Small intestine (tissue), 7 donors: Measurements from ENCODE around the gene LENG8. TPM values are rescaled to one million over a fixed set of nuclear protein-coding genes. Genes with fewer than 3 reads are reported as not detected.

Experiments used
- DNase-seq, 2 donors: peaks; one replicate each; pipeline versions ENCODE4 v3.0.0 to v3.0.0-alpha.2; 2013
- FAIRE-seq: peaks from 2 replicates; lab custom pipeline; 2012; peaks lifted over from hg19 to GRCh38; lab: Jason Lieb, UNC
- H3K27ac ChIP-seq, 3 donors: one replicate each; pipeline ENCODE4 v1.5.1; 2013; ENCODE audit warnings: low read length in 2 of 3, mild to moderate bottlenecking in 2 of 3, control low read depth in 1 of 3, inconsistent platforms in 1 of 3, low read depth in 1 of 3, moderate library complexity in 1 of 3
- H3K27me3 ChIP-seq, 3 donors: one replicate each; pipeline ENCODE4 v1.6.1; 2013; ENCODE audit warnings: low read length in 3 of 3, inconsistent platforms in 1 of 3; ENCODE audit not compliant: control insufficient read depth in 3 of 3, insufficient read depth in 3 of 3
- H3K36me3 ChIP-seq, 3 donors: one replicate each; pipeline ENCODE4 v1.6.1; 2013; ENCODE audit warnings: low read length in 3 of 3, inconsistent platforms in 1 of 3, low read depth in 1 of 3, mild to moderate bottlenecking in 1 of 3, moderate library complexity in 1 of 3; ENCODE audit not compliant: control insufficient read depth in 3 of 3, insufficient read depth in 2 of 3
- H3K4me1 ChIP-seq, 3 donors: one replicate each; pipeline ENCODE4 v1.6.1; 2013; ENCODE audit warnings: low read length in 2 of 3, inconsistent platforms in 1 of 3, low read depth in 1 of 3, mild to moderate bottlenecking in 1 of 3, moderate library complexity in 1 of 3; ENCODE audit not compliant: control insufficient read depth in 3 of 3, insufficient read depth in 2 of 3
- H3K4me3 ChIP-seq, 3 donors: one replicate each; pipeline ENCODE4 v1.5.1; 2013; ENCODE audit warnings: low read length in 3 of 3, control low read depth in 1 of 3, inconsistent platforms in 1 of 3, low read depth in 1 of 3, mild to moderate bottlenecking in 1 of 3, moderate library complexity in 1 of 3
- H3K9me3 ChIP-seq, 2 donors: one replicate each; pipeline ENCODE4 v1.6.1; 2013; ENCODE audit warnings: low read depth in 1 of 2, low read length in 1 of 2; ENCODE audit not compliant: control insufficient read depth in 2 of 2, insufficient read depth in 1 of 2
- WGBS, 3 donors: extraction: QIAGEN DNeasy Blood & Tissue Kit; methylation state at CpG; one replicate each; pipeline ENCODE4 v1.1.7; 2013; 5-methylcytosine and 5-hydroxymethylcytosine counted together
- polyA plus RNA-seq, 4 donors: library from polyadenylated mRNA; stranded (reverse) in 3 of 4; unstranded in 1 of 4; fragments of 200-250 nt in 3 of 4; fragments of 120-200 nt in 1 of 4; gene quantifications; one replicate each; pipeline versions ENCODE4 v1.2.1 to v1.2.3, GENCODE V29; 2013
- donor health status: healthy with polysubstance abuse.
- donor health status: control.
- donor health status: control.
- donor health status: Bipolar disorder and iron deficiency.
- donor health status: healthy.

Gene LENG8
- polyA plus RNA-seq, 4 donors = 51.6 to 214 (median 87.2) TPM

DNA sequence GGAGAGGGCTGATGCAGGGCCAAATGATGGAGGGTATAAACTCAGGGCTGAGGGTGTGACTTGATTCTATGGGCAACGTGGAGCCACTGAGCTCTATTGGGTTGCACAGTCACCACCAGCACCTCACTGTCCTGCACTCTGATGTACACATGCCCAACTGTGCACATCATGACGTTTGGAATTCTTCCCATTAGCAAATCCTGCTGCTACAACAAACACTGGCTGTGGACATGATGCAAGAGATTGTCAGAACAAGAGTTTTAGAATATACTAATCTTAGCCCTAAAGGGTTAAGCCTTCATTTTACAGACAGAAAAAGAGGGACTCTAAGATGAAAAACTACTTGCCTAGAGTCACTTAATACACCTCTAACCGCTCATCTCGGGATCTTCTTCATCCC is 36.1 kb upstream of the LENG8 start:
- H3K27ac ChIP-seq = no peak overlapping the region
- H3K36me3 ChIP-seq = no peaks in the 10 kb centered on the region
- H3K4me3 ChIP-seq = no peak overlapping the region
- H3K4me1 ChIP-seq = peaks cover 0 to 4% (median 0%) of the 10 kb centered on the region in 3 donors
- WGBS, 3 donors = 61 to 70% (median 64%) methylated on average over 4 of the region's 4 CpGs
- FAIRE-seq = no peak
- H3K9me3 ChIP-seq = no peaks in the 10 kb centered on the region
- H3K27me3 ChIP-seq = peaks cover 2 to 29% (median 24%) of the 10 kb centered on the region in 3 donors
- DNase-seq = no peak

DNA sequence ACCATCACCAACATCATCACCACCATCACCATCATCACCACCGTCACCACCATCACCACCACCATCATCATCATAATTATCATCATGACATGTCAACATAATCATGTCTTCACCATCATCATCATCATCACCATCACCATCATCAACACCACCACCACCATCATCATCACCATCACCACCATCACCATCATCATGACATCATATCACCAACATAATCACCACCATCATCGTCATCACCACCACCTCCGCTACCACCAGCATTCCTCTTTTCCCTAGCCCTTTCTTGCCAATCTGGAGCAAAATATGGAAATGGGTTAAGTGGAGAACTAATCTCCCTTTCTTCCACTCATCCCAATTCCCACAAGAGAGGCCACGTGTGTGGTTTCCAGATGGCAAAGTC is 34.8 kb upstream of the LENG8 start:
- Histone ChIP-seq H3K27ac (no peak overlapping the region), H3K4me3 (no peak overlapping the region), H3K9me3 (no peaks in the 10 kb centered on the region), H3K36me3 (no peaks in the 10 kb centered on the region), H3K27me3 (peaks cover 2 to 33% (median 24%) of the 10 kb centered on the region in 3 donors), H3K4me1 (peaks cover 0 to 8% (median 0%) of the 10 kb centered on the region in 3 donors)
- FAIRE-seq = no peak
- 89 to 92% (median 92%) methylated on average over 4 of the region's 4 CpGs for WGBS, 3 donors
- no peak for DNase-seq

DNA sequence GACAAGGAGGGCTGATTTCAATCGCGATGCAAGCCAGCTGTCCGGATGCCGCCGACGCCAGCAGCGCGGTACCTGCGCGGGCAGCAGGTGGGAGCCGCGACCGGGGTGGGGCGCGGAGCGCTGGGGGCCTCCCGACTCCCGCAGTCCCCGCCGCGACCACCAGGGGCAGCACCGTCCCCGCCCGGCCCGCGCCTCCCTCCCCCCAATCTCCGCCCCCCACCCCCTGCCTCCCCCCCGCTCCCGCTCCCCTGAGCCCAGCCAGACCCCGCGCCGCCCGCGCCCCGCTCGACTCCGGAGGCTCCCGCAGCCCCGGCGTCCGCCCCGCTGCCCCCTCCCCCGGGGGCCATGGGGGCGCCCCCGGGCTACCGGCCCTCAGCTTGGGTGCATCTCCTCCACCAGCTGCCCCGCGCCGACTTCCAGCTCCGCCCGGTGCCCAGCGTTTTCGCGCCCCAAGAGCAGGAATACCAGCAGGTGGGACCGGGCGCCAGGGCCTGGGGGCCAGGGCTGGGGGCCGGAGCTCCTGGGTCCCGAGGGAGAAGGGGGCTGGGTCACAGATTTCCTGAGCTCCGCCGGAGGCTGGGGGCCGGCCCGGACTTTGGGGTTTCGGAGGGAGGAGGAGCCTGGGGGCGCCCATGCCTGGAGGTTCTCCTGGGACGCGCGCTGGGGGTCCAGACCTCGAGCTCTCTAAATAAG is 33.6 kb upstream of the LENG8 start, which contains the start of gene TTYH1:
Gene TTYH1 (plus strand): TSS at position 257 of the 693 bp plus-strand sequence. CDS start 89 bp downstream, at position 346.
- H3K36me3 ChIP-seq = no peaks in the 10 kb centered on the region
- FAIRE-seq (no peak), DNase-seq (no peak)
- 3 to 10% (median 5%) methylated on average over 43 to 68 of the region's 68 CpGs for WGBS, 3 donors
- H3K4me1 ChIP-seq = peaks cover 0 to 15% (median 0%) of the 10 kb centered on the region in 3 donors
- no peaks in the 10 kb centered on the region for H3K9me3 ChIP-seq
- H3K4me3 ChIP-seq = peak within 1 kb of the TSS in 1 of 3 donors; percentile 32
- no peak within 1 kb of the TSS for H3K27ac ChIP-seq
- H3K27me3 ChIP-seq = peaks cover 2 to 34% (median 24%) of the 10 kb centered on the region in 3 donors

DNA sequence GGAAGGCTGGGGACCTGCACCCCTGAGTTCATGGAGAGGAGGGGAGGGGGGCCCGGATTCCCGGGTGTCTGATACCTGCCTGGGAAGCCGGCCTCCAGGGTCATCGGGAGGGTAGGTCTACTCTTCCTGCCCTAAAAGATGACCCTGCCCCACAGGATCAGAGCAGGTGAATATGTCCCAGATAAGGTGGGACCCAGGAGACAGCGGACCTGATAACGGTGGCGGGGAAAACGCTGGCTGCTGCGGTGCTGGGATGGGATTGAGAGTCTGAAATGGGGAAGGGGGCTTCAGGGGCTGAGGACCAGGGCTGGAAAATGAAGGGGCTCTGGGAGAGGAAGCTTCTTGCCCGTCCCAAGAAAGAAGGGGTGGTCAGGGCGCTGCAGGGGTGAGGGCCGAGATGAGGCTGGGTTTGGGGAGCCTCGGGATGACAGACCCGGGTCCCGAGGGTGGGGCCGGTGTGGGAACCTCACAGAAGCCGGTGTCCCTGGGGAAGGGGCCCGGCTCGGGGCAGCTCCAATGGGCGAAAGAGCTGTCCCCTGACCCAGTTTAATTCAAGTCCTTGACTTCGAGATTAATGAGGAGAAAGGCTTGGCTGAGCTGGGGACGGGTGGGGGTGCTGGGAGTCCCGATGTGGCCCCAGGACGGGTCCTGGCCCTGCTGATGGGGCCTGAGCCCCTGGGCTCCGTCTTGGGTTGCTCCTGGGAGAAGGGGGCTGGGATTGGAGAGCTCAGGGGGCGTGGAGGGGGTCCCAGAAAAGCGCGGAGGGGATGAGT is 32.9 kb upstream of the LENG8 start:
- Histone ChIP-seq H3K27ac (no peak overlapping the region), H3K27me3 (peaks cover 2 to 38% (median 26%) of the 10 kb centered on the region in 3 donors), H3K4me3 (peak overlapping the region in 1 of 3 donors; percentile 32), H3K36me3 (no peaks in the 10 kb centered on the region), H3K9me3 (no peaks in the 10 kb centered on the region), H3K4me1 (peaks cover 0 to 19% (median 0%) of the 10 kb centered on the region in 3 donors)
- DNase-seq (no peak), FAIRE-seq (no peak)
- 5 to 6% (median 5%) methylated on average over 22 to 28 of the region's 28 CpGs for WGBS, 3 donors

DNA sequence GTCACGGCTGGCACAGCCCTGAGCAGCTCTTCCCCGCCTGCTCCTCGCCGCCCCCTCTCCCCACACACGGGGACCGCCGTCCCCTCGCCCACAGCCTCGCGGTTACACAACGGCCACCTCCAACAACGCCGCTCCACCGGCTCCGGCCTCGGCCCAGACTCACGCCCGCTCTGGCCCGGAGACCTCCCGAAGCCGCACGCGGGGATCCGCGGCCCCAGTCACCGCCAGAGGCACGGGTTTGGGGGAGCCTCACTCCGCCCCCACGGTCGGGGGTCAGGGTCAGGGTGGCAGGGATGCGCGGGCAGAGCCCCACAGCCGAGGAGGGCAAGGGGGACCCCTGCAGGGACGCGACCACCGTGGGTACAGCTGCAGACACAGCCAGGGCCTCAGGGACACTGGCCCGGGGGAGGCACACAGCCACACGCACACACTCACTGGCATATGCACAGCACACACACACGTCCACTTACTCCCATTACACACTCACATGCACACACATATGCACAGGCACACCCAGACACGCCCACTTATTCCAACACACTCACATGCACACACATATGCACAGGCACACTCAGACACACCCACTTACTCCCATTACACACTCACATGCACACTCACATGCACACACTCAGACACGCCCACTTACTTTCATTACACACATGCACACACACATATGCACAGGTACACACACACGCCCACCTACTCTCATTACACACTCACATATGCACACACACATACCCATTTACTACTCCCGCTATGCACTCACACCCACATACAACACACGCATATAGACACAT is 32.1 kb upstream of the LENG8 start:
- 36 to 46% (median 43%) methylated on average over 33 to 44 of the region's 44 CpGs for WGBS, 3 donors
- H3K27me3 ChIP-seq = peaks cover 2 to 38% (median 26%) of the 10 kb centered on the region in 3 donors
- no peak overlapping the region for H3K27ac ChIP-seq
- no peaks in the 10 kb centered on the region for H3K36me3 ChIP-seq
- H3K4me1 ChIP-seq = peaks cover 0 to 19% (median 0%) of the 10 kb centered on the region in 3 donors
- peak overlapping the region in 1 of 3 donors; percentile 32 for H3K4me3 ChIP-seq
- DNase-seq = no peak
- FAIRE-seq = no peak
- H3K9me3 ChIP-seq = no peaks in the 10 kb centered on the region

DNA sequence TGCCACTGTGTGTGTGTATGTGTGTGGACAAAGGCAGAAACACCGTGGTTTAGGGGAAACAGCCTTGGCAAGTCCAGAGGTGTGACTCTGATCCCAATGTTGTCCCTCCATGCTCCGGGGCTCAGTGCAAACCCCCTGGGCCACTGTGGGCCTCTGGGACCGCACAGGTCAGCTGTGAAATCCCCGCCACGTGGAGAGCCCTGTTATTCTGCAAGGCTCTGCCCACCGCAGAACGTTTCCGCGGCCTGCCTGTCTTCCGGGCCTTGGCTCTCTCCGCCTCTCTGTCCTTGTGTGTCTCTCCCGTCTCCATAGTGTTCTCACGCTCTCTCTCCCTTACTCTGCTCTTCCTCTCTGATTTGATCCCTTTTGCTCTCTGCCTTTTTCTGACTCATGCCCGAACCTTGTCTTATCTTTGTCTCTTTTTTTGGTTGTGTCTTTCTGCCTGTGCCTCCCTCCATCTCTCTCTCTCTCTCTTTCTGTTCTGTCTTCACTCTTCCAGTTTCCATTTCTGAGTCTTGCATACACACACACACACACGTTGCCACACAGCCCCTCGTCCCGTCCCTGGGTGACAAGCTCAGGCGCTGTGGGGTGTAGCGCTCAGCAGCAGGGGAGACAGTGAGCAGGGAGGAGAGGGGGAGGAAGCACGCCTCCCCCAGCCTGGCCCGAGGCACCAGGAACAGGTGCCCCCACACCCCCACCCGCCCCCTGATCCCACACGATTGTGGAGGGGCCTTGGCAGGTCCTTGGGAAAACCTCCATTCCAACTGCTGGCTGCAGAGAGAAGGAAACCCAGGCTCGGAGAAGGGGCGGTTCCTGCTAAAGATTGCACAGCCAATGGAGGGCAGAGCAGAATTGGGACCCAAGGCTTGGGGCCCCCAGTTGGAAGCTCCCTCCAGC is 30.7 kb upstream of the LENG8 start:
- 23 to 29% (median 24%) methylated on average over 25 of the region's 25 CpGs for WGBS, 3 donors
- H3K27me3 ChIP-seq = peaks cover 2 to 38% (median 26%) of the 10 kb centered on the region in 3 donors
- FAIRE-seq = no peak

DNA sequence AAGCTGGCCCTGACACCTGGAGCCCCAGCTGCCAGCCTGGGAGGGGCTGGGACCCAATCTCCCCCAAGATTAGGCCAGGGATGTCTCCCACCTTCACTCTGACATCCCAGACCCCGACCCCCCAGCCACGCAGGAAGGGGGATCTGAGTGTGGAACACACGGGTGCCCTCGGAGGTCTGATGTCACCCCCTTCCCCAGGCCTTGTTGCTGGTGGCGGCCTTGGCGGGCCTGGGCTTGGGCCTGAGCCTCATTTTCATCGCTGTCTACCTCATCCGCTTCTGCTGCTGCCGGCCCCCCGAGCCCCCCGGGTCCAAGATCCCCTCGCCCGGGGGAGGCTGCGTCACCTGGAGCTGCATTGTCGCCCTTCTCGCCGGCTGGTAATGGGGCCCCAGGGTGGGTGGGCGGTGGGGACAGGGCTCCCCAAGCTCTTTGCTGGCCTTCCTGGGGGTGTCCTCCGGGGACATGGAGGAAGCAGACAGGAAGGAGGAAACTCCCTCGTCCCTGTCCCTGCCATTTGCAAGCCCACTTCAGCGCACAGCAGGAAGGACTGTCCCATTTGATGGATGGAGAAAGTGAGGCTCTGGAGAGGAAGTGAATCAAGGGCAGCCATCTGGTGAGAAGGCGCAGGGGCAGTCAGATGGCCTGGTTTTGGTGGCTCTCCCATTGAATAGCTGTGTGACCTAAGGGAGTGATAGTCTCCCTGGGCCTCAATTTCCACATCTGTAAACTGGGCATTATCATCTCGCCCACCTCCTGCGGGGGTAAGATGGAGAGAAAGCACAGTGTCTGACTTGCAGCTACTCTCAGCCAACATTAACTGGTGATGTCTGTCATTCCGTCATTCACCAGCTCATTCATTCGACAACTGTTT is 29.8 kb upstream of the LENG8 start:
- no peak overlapping the region for H3K4me3 ChIP-seq
- DNase-seq (no peak), FAIRE-seq (no peak)
- no peaks in the 10 kb centered on the region for H3K9me3 ChIP-seq
- H3K4me1 ChIP-seq = peaks cover 0 to 19% (median 0%) of the 10 kb centered on the region in 3 donors
- 82 to 84% (median 83%) methylated on average over 25 to 26 of the region's 26 CpGs for WGBS, 3 donors
- peaks cover 2 to 38% (median 26%) of the 10 kb centered on the region in 3 donors for H3K27me3 ChIP-seq
- no peak overlapping the region for H3K27ac ChIP-seq
- H3K36me3 ChIP-seq = peaks cover 0 to 2% (median 0%) of the 10 kb centered on the region in 3 donors

More for the DNA sequence above, 30.7 kb upstream of the LENG8 start:
- no peaks in the 10 kb centered on the region for H3K36me3 ChIP-seq
- peak overlapping the region in 1 of 3 donors; percentile 38 for H3K27ac ChIP-seq
- H3K4me3 ChIP-seq = no peak overlapping the region
- DNase-seq = no peak
- H3K9me3 ChIP-seq = no peaks in the 10 kb centered on the region
- H3K4me1 ChIP-seq = peaks cover 0 to 19% (median 0%) of the 10 kb centered on the region in 3 donors
